HG02588 (cell line): ENCODE data around the gene CEBPA.
"Not testable (repeated sequence)": the region's sequence is repeated elsewhere in the genome, so short reads cannot be mapped to it uniquely, and the experiment has no call there.

Source experiments
- ATAC-seq: cut with Tn5 transposase; IDR thresholded peaks from one replicate; pipeline ENCODE4 v1.9.1; 2021; ENCODE audit warnings: mild to moderate bottlenecking, moderate library complexity; ENCODE audit not compliant: unreplicated experiment

The CEBPA gene

DNA sequence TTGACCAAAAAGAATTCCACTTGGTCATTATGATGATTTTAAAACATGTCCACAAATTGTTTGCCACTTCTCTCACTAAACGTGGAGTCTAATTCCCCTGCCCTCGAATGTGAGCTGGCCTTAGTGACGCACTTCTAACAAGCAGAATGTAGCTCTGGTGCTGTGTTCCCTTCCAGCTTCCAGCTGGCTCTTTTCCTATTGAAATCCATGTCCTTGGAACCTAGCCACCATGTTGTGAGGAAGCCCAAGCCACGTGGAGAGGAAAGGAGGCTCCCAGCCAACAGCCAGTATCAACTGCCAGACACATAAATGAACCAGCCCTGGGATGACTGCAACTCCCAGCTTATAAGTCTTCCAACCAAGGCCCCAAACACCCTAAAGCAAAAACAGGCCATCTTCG, 23.6 kb upstream of the CEBPA start:
- ATAC-seq, result no peak

DNA sequence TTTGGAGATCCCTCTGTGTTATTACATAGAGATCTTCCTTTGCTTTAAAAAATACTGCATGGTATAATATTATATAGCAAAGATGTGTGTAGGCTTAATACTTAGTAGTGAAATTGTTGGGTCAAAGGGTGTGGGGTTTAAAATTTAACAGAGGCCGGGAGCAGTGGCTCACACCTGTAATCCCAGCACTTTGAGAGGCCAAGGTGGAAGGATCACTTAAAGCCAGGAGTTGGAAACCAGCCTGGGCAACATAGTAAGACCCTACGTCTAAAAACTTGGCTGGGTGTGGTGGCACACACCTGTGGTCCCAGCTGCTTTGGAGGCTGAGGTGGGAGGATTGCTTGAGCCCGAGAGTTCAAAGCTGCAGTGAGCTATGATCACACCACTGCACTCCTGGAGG, 22.3 kb upstream of the CEBPA start:
- no peak for ATAC-seq

DNA sequence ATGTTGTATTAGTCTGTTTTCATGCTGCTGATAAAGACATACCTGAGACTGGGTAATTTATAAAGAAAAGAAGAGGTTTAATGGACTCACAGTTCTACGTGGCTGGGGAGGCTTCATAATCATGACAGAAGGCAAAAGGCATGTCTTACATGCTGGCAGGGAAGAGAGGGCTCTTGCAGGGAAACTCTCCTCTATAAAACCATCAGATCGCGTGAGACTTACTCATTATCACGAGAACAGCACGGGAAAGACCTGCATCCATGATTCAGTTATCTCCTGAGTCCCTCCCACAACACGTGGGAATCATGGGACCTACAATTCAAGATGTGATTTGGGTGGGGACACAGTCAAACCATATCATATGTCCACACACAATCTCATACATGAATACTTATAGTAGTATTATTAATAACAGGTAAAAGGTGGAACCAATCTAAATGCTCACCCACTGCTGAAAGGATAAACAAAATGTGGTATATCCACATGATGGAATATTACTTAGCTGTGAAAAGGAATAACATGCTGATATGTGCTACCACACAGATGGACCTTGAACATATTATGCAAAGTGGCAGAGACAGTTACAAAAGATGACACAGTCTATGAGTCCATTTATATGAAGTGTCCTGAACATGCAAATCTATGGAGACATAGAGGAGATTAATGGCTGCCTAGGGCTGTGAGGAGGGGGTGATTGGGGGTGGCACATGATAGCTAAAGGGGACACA, 20.9 kb upstream of the CEBPA start:
- no peak for ATAC-seq

DNA sequence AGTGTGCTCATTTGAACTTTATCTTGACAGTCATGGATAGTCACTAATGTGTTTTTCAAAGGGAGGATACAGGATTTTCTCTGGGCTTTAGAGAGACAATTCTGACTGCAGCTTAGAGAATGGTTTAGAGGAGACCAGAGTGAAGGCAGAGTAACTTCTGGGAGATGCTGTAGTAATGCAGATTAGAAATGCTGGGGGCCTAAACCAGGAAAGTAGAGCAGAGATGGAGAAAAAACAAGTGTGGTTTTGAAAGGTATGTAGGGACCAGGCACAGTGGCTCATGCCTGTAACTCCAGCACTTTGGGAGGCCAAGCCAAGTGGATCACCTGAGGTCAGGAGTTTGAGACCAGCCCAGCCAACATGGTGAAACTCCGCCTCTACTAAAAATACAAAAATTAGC, 18.3 kb upstream of the CEBPA start:
- ATAC-seq, result no peak

GRCh38 chr19:33317991-33318390, 15.7 kb upstream of the CEBPA start:
- ATAC-seq, result not testable (repeated sequence)

GRCh38 chr19:33317517-33317916, 15.2 kb upstream of the CEBPA start:
- no peak for ATAC-seq

GRCh38 chr19:33316541-33317264, 14.4 kb upstream of the CEBPA start:
- ATAC-seq, result no peak

- not testable (repeated sequence) for ATAC-seq
These were observed 10.5 kb upstream of the CEBPA start for GRCh38 chr19:33312808-33313207.

GRCh38 chr19:33312065-33312464, 9.7 kb upstream of the CEBPA start:
- ATAC-seq, result no peak

DNA sequence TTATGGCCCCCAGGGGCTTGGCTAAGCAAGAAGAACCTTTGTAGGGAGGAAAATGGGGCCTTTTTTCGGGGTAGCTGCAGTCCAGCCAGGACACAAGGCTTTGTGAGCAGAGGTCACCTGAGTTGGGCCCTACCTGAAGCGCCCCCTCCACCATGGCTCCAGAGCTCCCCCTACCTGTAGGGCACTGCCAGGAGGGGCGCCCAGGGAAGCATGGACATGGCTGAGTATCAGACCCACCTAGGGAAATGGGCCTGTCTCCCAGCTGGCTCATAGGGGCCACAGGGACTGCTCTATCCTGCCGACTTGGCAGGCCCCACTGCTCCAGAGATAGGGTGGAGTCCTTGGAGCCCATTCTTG, 9.0 kb upstream of the CEBPA start:
- ATAC-seq, result no peak

DNA sequence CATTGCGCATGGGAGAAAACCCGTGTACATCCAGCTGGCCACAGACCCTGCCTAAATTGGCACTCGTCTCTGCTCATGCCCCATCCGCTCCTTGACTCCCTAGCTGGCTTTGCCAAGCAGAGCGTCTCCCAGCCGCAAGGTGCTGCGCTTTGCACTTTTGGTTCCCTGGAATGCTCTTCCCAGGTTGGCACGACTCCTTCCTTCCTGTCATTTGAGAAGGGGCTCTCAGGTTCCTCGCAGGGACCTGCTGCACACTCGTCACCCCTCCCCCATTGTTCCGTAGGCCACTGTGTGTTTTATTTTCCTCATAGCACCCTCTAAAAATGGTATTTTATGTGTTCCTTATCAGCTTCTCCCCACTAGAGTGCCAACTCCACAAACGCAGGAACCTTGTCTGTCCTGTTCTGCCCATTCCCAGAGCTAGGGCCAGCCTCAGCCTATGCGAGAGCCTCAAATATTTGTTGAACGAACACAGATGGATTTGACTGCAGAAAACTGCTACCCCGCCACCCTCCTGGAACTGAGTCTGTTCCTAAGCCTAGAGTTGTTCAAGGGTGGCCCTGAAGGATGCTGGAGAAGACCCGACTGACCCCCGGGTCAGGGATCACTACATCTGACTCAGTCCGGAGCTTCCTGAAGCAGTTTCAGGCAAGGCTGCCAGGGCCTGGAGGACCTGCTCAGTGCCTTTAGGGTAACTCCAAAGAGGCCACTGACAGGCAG, 8.4 kb upstream of the CEBPA start:
- ATAC-seq, result no peak

- no peak for ATAC-seq
These were observed 7.5 kb upstream of the CEBPA start for GRCh38 chr19:33309826-33310225.

DNA sequence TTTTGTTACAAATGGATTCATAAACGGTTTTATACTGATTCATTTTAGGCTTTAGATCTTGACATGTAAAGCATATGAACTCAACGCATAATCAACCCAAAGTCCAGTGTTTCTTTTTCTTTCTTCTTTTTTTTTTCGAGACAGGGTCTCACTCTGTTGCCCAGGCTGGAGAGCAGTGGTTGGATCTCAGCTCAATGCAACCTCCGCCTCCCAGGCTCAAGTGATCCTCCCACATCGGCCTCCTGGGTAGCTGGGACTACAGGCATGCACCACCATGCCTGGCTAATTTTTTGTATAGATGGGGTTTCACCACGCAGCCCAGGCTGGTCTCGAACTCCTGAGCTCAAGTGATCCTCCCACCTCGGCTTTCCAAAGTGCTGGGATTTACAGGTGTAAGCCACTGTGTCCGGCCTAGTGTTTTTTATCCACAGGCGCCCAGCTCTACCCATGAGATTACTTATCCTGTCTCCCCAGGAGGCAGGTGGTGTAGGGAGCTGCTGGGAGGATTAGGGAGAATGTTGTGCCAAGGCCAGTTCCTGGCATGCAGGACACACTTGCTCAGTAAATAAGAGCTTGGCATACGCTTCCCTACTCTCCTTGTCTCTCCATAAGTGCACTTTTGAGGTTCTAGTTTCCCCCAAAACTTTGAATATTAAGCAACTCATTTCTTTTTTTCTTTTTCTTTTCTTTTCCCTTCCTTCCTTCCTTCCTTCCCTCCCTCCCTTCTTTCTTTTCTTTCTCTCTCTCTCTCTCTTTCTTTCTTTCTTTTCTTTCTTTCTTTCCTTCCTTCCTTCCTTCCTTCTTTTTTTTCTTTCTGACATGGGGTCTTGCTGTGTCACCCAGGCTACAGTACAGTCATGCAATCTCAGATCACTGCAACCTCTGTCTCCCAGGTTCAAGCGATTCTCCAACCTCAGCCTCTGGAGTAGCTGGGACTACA, 4.8 kb upstream of the CEBPA start:
- ATAC-seq, result no peak

DNA sequence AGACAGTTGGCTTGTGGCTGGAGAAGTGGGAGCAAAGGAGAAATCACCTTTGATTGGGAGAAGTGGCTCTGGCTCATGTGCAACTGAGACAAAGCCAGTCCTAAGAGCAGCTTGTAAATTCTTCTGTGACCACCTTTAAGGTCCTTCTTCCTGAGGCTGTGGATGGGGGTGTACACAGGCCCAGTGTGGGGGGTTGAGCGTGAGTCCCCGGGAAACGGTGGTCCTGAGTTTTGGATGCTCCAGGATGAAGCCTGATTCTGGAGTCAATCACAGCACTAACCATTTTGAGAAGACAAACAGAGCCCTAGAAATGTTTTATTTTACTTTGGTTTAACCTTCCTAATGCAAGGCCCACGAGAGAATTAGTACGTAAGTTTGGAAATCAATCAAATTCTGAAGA, 3.9 kb upstream of the CEBPA start:
- no peak for ATAC-seq

DNA sequence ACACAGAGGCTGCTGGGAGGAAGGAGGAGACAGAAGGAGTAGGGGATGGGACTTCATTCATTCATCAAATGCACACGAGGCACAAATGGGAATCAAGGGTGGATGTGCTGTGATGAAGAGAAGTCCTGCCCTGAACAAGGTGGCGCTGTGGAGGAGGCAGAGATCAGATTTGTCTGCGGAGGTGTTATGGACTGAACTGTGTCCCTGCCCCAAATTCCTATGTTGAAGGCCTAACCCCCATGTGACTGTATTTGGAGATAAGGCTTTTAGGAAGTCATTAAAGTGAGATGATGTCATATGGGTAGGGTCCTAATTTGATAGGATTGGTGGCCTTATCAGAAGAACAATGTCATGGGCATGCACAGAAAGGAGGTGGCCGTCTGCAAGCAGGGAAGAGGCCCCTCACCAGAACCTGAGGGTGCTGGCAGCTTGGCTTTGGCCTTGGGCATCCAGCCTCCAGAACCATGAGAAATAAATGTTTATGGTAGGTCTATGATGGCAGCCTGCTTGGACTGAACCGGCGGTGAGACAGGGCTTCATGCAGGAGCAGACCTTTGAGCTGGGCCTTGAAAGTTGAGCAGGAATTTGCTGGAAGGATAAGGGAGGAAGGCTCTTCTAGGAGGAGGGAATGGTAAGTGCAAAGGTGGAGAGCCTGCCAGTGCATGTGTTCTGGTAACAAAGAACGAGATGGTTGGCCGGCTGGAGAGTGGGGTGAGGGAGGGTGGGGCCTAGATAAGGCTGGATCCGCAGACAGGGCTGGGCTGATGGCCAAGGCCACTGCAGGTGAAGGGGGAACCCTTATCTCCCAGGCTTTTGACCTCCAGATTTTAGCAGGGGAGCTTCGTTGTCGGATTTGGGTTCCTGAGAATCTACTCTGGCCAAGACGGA, 2.7 kb upstream of the CEBPA start:
- no peak for ATAC-seq

- no peak for ATAC-seq
These were observed 2.0 kb upstream of the CEBPA start for GRCh38 chr19:33304371-33304759.

DNA sequence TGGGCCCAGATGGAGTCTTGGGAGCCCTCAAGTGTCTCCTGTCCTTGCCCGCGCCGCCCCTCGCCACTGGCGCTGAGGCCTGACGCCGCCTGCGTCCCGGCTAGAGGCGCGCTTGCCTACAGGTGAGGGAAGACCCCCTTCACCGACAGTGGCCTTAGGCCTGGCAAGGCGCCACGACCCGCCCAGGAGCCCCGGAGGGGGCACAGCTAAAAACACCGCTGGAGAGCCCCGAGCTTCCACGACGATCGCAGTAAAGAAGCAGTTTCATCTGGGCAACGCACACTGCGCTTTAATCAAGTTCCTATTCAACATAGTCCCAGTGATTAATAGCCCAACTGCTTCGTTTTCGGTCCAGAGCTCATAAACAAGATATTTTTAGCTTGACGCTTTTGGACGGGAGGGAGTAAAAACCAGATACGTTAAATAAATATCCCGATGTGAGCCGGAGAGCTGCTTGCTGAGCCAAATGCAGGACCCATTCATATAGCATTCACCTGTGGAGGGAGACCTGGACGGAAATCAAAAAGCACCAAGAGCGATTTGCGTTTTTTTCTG, 1.5 kb upstream of the CEBPA start:
- ATAC-seq, result no peak

DNA sequence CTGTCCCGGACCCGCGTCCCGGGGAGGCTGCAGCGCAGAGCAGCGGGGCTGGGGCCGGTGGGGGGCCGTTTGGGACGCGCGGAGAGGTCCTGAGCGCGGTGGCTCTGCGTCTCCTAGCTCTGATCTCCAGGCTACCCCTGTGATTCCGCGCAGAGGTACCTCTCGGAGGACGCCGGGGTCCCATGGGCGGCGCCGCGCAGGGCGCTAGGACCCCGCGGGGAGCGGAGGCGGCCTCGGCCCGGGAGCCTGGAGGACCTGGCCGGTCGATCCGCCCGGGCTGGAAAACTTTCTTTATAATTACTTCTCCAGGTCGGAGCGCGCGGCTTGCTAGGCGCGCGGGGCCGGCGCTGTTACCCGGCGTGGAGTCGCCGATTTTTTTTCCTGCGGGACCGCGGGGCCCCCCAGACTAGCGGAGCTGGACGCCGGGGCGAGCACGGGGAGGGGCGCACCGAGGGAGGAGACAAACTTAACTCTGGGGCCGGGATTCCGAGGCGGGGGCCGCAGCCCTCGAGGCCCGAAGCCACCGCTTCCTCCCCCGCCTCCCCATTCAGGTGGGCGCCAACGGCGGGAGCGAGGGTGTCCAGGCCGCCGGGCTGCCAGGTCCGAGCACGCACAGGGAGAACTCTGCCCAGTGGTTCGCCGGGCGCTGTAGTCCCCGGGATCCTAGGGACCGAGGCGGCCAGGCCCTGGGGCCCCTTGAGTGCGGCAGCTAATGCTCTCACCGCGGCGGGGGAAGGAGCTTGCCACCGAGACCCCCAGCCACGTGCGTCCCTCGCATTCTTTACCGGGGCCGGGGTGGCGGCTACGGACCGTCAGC, 848 bp upstream of the CEBPA start:
- ATAC-seq, result peak; percentile 9

DNA sequence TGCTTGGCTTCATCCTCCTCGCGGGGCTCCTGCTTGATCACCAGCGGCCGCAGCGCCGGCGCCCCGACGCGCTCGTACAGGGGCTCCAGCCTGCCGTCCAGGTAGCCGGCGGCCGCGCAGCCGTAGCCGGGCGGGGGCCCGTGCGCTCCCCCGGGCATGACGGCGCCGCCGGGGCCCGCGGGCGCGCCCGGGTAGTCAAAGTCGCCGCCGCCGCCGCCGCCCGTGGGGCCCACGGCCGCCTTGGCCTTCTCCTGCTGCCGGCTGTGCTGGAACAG, 497 bp downstream of the CEBPA start:
- ATAC-seq, result no peak
